NCI-H446 (cell line): ENCODE data around the gene SMIM14.
"Not testable (repeated sequence)": the region's sequence is repeated elsewhere in the genome, so short reads cannot be mapped to it uniquely, and the experiment has no call there.

Source experiments
- DNase-seq, 2 experiments: peaks; one replicate each; lab custom pipeline; 2025; lab: John Stamatoyannopoulos, UW

Gene SMIM14

GRCh38 chr4:39642885-39643552 lies 4.4 kb upstream of the SMIM14 start:
- no peak for DNase-seq

- no peak for DNase-seq
These were observed 2.8 kb upstream of the SMIM14 start for GRCh38 chr4:39641451-39641850.

DNA sequence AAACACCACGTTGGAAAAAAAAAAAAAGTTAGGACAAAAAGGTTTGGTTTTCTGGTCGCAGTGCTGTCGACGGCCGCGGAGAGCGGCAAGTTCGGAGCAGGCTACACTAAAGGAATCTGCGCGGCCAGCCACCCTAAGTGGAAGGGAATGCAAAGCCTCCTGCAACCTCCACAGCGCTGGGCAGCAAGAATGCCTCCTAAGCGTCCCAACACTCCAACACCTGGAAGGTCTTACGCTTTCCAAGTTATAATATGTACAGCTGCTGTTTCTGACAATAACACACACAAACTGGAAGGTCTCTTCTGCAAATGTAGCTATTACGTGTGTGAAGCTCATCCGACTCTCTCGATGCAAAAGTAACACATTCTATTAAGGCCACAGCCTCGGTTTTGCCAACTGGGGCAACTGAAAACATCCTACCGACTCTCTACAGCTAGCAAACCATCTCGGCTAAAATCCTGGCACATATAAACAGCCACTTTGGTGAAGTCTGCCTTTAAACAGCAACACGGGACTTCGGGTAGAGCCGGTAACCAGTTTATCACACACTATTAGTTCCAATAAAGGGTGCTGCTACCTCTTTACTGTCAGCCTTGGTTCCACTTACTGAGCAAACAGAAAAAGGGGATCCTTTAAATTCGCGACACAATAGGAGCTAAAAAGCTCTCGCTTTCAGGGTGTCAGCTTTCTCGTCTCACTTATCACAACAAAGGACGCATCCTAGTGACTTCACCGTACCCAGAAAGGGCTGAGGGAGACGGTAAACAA lies 895 bp downstream of the SMIM14 start:
- DNase-seq, result peak in 1 of 2 experiments; percentile 1

- no peak for DNase-seq
These were observed 1.5 kb downstream of the SMIM14 start for GRCh38 chr4:39637221-39637585.

- no peak for DNase-seq
These were observed 2.0 kb downstream of the SMIM14 start for GRCh38 chr4:39636531-39637184.

DNA sequence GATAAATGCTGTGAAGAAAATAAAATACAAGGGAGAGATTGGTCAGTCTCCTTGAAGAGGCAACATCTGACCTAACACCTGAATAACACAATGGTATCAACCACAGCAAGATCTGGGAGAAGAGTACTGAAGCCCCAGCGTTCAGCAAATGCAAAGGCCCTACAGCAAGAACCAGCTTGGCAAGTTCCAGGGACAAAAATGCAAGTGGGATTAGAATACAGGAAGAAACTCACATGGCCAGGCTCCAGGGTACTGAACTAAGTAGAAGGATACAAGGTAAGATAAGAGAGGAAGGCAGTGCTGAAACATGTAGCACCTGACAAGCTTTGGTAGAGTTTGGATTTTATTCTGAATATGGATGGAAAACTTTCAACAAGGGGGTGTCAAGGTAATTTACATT lies 3.6 kb downstream of the SMIM14 start:
- no peak for DNase-seq

DNA sequence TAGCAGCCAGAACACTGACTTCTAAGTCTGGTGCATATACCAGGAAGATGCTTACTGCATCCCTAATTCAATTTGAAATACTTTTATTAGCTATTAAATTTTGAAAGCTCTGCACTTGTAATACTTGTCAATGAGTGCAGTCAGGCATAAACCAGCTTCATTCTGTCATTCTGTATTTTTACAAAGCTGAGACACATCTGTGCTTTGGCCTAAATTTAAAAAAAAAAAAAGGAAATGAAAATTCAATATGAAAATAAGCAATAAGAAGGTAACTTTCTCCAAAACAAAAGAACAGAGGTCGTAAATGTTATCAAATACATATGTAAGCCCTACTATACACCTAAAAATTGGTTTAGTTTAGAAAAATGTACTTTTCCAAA lies 7.0 kb downstream of the SMIM14 start:
- DNase-seq, result no peak

DNA sequence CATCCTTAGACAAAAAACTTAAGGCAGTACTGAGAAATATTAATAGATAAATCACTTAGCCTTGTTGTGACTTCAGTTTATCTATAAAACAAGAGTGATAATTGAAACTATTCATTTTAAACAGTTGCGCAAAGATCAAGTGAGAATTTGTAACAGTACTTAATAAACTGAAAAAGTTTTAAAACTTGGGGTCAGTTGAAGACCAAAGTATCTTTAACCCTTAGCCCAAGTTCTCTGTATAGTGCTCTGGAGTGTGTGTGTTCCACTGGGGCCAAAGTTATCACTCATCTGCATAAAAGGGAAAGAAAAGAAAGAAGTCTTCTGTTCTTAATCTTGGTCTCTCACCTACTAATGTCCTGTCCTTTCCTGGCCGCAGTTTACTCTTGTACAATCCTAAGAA lies 11.3 kb downstream of the SMIM14 start:
- no peak for DNase-seq

DNA sequence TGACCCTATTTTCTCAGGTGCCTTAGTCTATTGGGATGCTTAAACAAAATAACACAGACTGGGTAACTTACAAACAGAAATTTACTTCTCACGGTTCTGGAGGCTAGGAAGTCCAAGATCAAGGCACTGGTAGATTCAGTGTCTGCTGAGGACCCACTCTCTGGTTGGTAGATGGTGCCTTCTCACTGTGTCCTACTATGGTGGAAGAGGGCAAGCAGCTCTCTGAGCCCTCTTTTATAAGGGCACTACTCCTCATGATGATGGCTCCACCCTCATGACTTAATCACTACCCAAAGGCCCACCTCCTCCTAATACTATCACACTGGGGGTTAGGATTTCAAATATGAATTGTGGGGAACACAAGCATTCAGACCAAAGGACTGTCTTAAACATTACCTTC lies 11.8 kb downstream of the SMIM14 start:
- DNase-seq, result no peak

- DNase-seq, result no peak
These were observed 12.4 kb downstream of the SMIM14 start for GRCh38 chr4:39626261-39626660.

- no peak for DNase-seq
These were observed 17.1 kb downstream of the SMIM14 start for GRCh38 chr4:39621582-39621981.

DNA sequence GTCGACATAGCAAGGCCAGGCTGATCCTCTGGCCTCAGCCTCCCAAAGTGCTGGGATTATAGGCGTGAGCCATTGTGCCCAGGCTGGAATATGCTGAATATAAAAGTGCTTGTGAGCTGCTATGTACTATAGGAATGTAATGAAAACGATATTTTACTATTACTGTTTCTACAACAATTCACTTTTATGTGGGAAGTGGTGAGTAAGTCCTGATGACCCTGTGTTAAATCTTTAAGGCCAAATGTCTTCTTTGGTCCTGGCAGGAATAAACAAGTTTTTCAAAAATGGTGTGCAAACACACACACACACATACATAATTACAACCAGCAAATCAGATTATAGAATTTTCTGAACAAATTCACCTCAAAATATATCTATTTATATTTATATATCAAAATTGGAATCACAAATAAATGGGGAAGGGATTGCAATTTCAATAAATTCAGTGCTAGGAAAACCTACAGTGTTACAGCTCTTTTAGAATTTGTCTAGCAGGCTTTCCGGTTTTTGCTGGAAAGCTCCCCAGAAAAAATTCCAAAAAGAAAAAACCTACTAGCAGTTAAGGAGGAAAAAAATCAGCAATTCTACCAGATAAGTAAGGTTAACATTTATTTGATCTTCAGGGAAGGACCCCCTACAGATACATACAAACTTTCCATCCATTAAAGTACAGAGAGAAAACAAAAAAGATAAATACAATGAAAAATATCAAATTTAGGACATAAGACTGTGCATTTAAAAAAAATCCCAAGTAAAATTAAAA lies 17.9 kb downstream of the SMIM14 start:
- no peak for DNase-seq

DNA sequence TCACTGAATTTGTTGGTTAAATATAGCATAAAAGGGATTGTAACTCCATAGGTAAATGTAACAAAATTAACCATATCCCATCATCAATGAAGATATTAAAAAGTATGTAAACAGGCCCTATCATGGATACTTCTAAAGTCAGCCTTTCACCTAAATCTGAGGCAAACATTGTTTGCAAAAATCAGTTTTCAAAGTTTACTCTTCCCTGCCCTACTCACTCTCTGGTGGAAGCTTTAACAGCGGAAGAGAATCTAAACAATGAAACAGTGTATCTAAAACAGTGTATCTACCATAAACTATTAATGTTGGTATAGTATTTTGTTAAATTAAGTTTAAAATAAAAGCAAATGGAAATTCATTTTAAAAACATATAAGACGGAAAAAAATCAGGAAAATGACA lies 21.1 kb downstream of the SMIM14 start:
- DNase-seq, result no peak

GRCh38 chr4:39616651-39617050 lies 22.0 kb downstream of the SMIM14 start:
- no peak for DNase-seq

- not testable (repeated sequence) for DNase-seq
These were observed 22.6 kb downstream of the SMIM14 start for GRCh38 chr4:39616112-39616511.

GRCh38 chr4:39614487-39615162 lies 24.0 kb downstream of the SMIM14 start:
- no peak for DNase-seq

DNA sequence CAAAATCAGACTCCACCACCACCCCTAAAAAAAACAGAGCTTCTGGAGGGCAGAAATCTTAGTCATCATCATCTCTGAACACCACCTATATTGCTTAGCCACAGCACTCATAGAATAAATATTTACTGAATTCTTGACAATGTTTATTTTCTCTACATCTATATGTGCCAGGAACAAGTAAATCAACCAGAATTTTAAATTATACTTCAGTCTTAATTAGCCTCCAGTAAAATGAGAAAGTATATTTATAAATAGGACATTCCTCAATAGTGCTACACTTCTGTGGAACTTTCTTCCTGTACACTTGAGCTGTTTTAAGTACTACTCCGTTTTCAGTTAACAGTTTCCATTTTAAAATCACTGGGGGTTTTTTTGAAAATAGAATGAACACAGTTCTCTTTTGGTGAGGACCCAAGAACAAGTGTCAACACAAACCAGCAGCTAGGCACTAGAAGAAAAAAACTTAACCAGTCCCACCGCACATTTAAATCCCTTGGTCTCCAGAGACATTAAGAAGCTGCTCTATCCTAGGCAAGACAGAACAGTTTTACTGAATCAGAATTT lies 25.5 kb downstream of the SMIM14 start:
- DNase-seq, result no peak

GRCh38 chr4:39609454-39609931 lies 29.2 kb downstream of the SMIM14 start:
- no peak for DNase-seq

GRCh38 chr4:39608451-39608850 lies 30.2 kb downstream of the SMIM14 start:
- DNase-seq, result no peak

DNA sequence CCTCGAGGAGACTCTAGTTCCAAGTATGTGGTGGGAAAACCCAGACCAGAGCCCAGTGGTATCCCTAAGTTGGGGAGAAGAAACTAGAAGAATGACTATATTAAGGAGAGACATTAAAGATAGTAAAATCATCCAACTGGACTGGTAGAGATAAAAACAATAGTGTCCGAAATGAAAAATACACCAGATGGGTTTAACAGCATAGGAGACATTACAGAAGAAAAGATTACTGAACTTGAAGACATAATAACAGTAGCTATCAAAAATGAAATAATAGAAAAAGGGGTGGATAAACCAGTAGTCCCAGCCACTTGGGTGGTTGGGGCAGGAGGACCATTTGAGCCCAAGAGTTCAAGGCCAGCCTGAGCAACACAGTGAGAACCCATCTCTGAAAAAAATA lies 31.9 kb downstream of the SMIM14 start:
- DNase-seq, result no peak

GRCh38 chr4:39597695-39598381 lies 40.8 kb downstream of the SMIM14 start:
- no peak for DNase-seq
